ENCODE results near the gene SKIC2.
"Not testable (repeated sequence)": the region's sequence is repeated elsewhere in the genome, so short reads cannot be mapped to it uniquely, and the experiment has no call there.

Gene SKIC2

DNA sequence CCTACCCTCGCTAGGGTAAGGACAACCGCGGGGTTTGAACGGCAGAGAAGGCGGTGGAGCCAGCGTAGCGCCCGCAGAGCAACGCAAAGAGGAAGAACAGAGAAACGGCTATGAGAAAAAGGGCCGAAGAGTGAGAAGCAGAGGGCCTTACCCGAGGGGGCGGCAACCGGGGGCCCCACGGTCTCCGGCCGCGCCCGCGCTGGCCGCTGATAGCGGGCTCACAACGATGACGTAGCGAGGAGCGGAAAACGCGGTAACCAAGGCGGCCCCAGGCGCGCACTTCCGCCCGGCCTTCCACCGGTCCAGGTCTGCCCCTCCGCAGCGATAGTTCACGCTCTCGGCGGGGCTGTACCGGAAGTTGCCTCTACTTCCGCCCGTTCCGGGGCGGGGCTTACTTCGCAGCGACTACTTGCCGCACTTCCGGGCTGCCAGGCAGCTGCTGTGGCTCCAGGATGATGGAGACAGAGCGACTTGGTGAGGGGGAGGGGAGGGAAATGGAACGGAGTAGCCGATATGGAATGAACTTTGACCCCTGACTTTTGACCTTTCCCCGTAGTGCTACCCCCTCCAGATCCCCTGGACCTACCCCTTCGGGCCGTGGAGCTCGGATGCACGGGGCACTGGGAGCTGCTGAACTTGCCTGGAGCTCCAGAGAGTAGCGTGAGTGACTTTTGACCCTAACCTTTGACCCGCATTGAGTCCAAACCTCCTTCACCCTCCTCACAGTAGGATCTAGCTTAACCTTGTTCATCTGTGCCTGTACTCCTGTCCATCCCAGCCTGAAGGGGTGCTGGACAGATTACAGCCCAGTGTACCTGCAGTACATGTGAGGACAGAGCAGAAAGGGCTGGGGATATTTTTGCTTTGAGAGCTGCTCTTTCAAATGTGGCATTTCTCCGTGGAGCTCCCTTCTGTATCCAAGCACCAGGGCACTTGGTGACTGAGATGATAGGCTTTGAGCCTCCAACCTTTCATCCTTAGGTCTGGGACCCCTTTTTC, at the start of gene SKIC2, which contains the start of gene NELFE:
Gene SKIC2 (plus strand): TSS at position 435 of the 999 bp plus-strand sequence. CDS start 18 bp downstream, at position 453.
Gene NELFE (minus strand): TSS at position 231 of the 999 bp plus-strand sequence. CDS start 525 bp downstream, outside the sequence.
- Histone ChIP-seq H3K9ac (ENCODE audit: low read length) (peak within 1 kb of the TSS; percentile 100), H3K9me2 (ENCODE audit: low read depth, low read length) (no peaks in the 10 kb centered on the region), H2AFZ (ENCODE audit: low read length) (peak within 1 kb of the TSS; percentile 65; the same call in 1 of the 2 replicates), H3K4me2 (ENCODE audit: low read length) (peak within 1 kb of the TSS; percentile 99), H3K4me1 (ENCODE audit: insufficient read depth, low read length, severe bottlenecking) (peaks cover 24% of the 10 kb centered on the region), H3F3A (ENCODE audit: insufficient read depth, low read length) (no peaks in the 10 kb centered on the region), H3K79me2 (ENCODE audit: insufficient read depth, low read length) (peaks cover 8% of the 10 kb centered on the region; the same call in 1 of the 2 replicates), H3K9me3 (ENCODE audit: low read length) (no peaks in the 10 kb centered on the region), H3K4me3 (ENCODE audit: low read depth, low read length, poor library complexity, severe bottlenecking) (peak within 1 kb of the TSS; percentile 100), H4K20me1 (ENCODE audit: insufficient read depth, low read length) (no peaks in the 10 kb centered on the region), H3K27ac (ENCODE audit: low read depth, low read length, poor library complexity, severe bottlenecking) (no peak within 1 kb of the TSS), H3K27me3 (ENCODE audit: insufficient read depth, low read length) (no peaks in the 10 kb centered on the region), H3K36me3 (ENCODE audit: insufficient read depth, low read length) (peaks cover 61% of the 10 kb centered on the region)
- TF ChIP-seq EZH2 (IDR thresholded peaks at IDR 0.05; ENCODE audit: borderline replicate concordance, low read length) (no peak), CTCF (IDR thresholded peaks at IDR 0.05; ENCODE audit: low read length) (no peak)

GRCh38 chr6:31909298-31909697, 49.7 kb upstream of the SKIC2 start:
- H3K9me2 ChIP-seq (ENCODE audit: low read depth, low read length); H3K4me2 ChIP-seq (ENCODE audit: low read length); H3K9ac ChIP-seq (ENCODE audit: low read length); H3F3A ChIP-seq (ENCODE audit: insufficient read depth, low read length); H3K79me2 ChIP-seq (ENCODE audit: insufficient read depth, low read length); H4K20me1 ChIP-seq (ENCODE audit: insufficient read depth, low read length); H3K27me3 ChIP-seq (ENCODE audit: insufficient read depth, low read length); H3K9me3 ChIP-seq (ENCODE audit: low read length); H3K27ac ChIP-seq (ENCODE audit: low read depth, low read length, poor library complexity, severe bottlenecking); H2AFZ ChIP-seq (ENCODE audit: low read length); H3K36me3 ChIP-seq (ENCODE audit: insufficient read depth, low read length); H3K4me3 ChIP-seq (ENCODE audit: low read depth, low read length, poor library complexity, severe bottlenecking); H3K4me1 ChIP-seq (ENCODE audit: insufficient read depth, low read length, severe bottlenecking): not testable (repeated sequence)

GRCh38 chr6:31911826-31912585, 47.0 kb upstream of the SKIC2 start:
- H3K4me3 ChIP-seq (ENCODE audit: low read depth, low read length, poor library complexity, severe bottlenecking): no peak overlapping the region
- no peaks in the 10 kb centered on the region for H3K9me2 ChIP-seq (ENCODE audit: low read depth, low read length)
- H3K9ac ChIP-seq (ENCODE audit: low read length): no peak overlapping the region
- no peaks in the 10 kb centered on the region for H3K4me1 ChIP-seq (ENCODE audit: insufficient read depth, low read length, severe bottlenecking)
- H3K9me3 ChIP-seq (ENCODE audit: low read length): no peaks in the 10 kb centered on the region
- no peaks in the 10 kb centered on the region for H3K27me3 ChIP-seq (ENCODE audit: insufficient read depth, low read length)
- H4K20me1 ChIP-seq (ENCODE audit: insufficient read depth, low read length): no peaks in the 10 kb centered on the region
- no peaks in the 10 kb centered on the region for H3K36me3 ChIP-seq (ENCODE audit: insufficient read depth, low read length)
- H3K27ac ChIP-seq (ENCODE audit: low read depth, low read length, poor library complexity, severe bottlenecking): no peak overlapping the region
- no peak overlapping the region for H2AFZ ChIP-seq (ENCODE audit: low read length)
- TF ChIP-seq CTCF (IDR thresholded peaks at IDR 0.05; ENCODE audit: low read length) (no peak), EZH2 (IDR thresholded peaks at IDR 0.05; ENCODE audit: borderline replicate concordance, low read length) (no peak)
- H3F3A ChIP-seq (ENCODE audit: insufficient read depth, low read length): no peaks in the 10 kb centered on the region
- H3K4me2 ChIP-seq (ENCODE audit: low read length): no peak overlapping the region
- no peaks in the 10 kb centered on the region for H3K79me2 ChIP-seq (ENCODE audit: insufficient read depth, low read length)
